ENCODE data around the gene MRPL20.
A peak's percentile ranks its signal among the peaks of the same experiment; 100 is the strongest.
"Not testable (repeated sequence)": the region's sequence is repeated elsewhere in the genome, so short reads cannot be mapped to it uniquely, and the experiment has no call there.

The MRPL20 gene

GRCh38 chr1:1406821-1407635 is at the start of gene MRPL20:
Gene MRPL20 (minus strand): TSS chr1:1407293. CDS start chr1:1407217, 76 bp downstream.
- peak; percentile 89 to 92 for DNase-seq (ENCODE audit: low read depth in 2 of 2)

- not testable (repeated sequence) for DNase-seq (ENCODE audit: low read depth in 2 of 2)
Measured at GRCh38 chr1:1456683-1457255, 49.7 kb upstream of the MRPL20 start.

GRCh38 chr1:1455934-1456333 is 48.8 kb upstream of the MRPL20 start:
- DNase-seq (ENCODE audit: low read depth in 2 of 2) = not testable (repeated sequence)

DNA sequence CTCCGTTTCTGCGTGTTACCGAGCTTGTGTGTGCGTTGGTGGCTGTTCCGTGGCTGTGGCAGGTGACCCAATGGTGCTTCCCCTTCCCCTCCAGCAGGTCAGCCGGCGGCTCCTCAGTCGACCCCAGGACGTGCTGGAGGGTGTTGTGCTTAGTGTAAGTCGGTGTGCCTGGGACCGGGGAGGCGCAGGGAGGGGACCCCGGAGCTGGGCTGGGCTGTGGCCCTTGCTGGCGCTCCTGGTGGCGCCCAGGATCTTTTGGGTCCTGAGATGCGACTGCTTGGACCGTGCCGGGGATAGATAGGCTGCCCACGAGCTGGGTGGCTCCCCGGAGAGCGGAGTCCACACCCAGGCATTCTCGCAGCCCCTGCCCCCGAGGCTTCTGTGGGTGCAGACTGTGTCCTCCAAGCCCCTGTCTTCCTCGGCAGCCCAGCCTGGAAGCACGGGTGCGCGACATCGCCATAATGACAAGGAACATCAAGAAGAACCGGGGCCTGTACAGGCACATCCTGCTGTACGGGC is 48.3 kb upstream of the MRPL20 start:
- DNase-seq (ENCODE audit: low read depth in 2 of 2) = no peak

DNA sequence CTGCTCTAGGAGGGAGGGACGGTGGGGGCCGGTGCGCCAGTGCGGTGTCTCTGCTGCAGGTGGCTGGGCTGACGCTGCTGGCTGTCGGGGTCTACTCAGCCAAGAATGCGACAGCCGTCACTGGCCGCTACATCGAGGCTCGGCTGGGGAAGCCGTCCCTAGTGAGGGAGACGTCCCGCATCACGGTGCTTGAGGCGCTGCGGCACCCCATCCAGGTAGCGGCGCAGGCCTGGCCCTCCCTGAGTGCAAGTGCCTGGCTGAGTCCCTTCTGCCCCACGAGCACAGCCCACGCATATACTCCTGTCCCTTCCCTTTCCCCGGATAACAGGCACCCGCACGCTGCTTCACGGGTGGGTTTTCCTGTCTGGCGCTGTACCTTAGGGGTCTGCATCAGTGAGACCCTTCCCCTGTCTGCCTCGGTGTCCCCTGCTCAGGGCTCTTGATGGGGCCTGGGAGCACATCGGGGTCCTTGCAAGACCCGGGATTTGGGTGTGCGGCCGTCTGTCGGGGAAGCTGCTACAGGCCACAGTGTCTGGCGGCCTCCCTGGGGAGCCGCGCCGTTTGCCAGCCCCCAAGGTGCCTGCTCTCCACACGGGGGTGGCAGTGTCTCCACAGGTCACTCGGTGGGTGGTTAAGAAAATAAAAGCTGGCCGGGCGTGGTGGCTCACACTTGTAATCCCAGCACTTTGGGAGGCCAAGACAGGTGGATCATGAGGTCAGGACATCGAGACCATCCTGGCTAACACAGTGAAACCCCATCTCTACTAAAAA is 47.4 kb upstream of the MRPL20 start:
- DNase-seq (ENCODE audit: low read depth in 2 of 2) = not testable (repeated sequence)

GRCh38 chr1:1452882-1453281 is 45.8 kb upstream of the MRPL20 start:
- no peak for DNase-seq (ENCODE audit: low read depth in 2 of 2)

- DNase-seq (ENCODE audit: low read depth in 2 of 2) = not testable (repeated sequence)
Measured at GRCh38 chr1:1452365-1452739, 45.3 kb upstream of the MRPL20 start.

GRCh38 chr1:1451696-1452364 is 44.7 kb upstream of the MRPL20 start:
- DNase-seq (ENCODE audit: low read depth in 2 of 2) = no peak

GRCh38 chr1:1450616-1451015 is 43.5 kb upstream of the MRPL20 start:
- DNase-seq (ENCODE audit: low read depth in 2 of 2) = not testable (repeated sequence)

GRCh38 chr1:1449099-1449739 is 42.1 kb upstream of the MRPL20 start, which contains the start of gene ATAD3C:
Gene ATAD3C (plus strand): TSS chr1:1449689. CDS start chr1:1450684, 995 bp downstream.
- DNase-seq (ENCODE audit: low read depth in 2 of 2) = no peak

DNA sequence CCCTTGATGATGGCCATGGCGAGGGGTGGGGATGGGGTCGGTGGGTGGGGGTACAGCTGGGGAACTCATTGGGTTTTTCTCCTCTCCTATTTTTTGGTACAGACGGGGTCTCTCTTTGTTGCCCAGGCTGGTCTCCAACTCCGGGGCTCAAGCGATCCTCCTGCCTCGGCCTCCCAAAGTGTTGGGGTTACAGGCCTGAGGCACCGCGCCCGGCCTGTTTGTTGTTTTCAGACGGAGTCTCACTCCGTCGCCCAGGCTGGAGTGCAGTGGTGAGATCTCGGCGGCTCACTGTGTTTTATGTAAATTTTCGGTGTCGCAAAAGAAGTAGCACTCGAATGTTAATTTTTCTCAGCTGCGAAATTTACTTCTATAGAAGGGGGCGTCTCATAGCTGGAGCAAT is 39.5 kb upstream of the MRPL20 start:
- not testable (repeated sequence) for DNase-seq (ENCODE audit: low read depth in 2 of 2)

DNA sequence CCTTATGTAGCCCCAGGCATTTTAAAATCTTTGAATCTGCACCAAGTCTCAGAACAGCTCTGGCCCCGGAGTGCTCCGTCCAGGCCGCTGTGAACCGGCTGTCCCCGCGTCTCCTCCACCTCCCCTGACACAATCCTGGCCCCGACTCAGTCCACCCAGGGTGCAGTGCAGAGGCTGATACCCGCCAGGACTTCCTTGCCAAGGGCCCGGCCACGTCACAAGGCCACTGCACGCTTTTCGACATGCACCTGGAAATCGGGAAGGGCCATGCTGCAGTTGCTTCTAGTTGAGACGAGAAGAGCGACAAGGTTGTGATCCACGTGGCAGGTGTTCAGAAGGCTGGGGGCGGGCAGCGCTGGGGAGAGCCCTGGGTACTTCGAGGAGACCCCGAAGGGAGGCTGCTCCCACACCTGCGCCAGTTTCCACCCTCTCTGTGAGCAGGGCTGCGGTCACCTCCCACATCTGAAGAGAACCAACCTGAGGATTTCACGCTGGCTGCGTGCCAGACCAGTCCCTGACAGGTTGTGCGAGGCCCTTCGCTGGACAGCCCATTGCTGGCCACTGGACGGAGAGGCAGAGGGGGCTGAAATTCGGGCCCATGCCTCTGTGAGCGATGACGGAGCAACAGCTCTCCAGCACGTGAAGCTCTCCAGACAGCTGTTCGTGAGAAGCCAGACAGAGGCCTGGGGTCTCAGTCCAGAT is 35.1 kb upstream of the MRPL20 start:
- no peak for DNase-seq (ENCODE audit: low read depth in 2 of 2)

GRCh38 chr1:1441002-1441888 is 34.2 kb upstream of the MRPL20 start:
- peak; percentile 50 to 66 for DNase-seq (ENCODE audit: low read depth in 2 of 2)

GRCh38 chr1:1440262-1441001 is 33.3 kb upstream of the MRPL20 start:
- DNase-seq (ENCODE audit: low read depth in 2 of 2) = no peak

DNA sequence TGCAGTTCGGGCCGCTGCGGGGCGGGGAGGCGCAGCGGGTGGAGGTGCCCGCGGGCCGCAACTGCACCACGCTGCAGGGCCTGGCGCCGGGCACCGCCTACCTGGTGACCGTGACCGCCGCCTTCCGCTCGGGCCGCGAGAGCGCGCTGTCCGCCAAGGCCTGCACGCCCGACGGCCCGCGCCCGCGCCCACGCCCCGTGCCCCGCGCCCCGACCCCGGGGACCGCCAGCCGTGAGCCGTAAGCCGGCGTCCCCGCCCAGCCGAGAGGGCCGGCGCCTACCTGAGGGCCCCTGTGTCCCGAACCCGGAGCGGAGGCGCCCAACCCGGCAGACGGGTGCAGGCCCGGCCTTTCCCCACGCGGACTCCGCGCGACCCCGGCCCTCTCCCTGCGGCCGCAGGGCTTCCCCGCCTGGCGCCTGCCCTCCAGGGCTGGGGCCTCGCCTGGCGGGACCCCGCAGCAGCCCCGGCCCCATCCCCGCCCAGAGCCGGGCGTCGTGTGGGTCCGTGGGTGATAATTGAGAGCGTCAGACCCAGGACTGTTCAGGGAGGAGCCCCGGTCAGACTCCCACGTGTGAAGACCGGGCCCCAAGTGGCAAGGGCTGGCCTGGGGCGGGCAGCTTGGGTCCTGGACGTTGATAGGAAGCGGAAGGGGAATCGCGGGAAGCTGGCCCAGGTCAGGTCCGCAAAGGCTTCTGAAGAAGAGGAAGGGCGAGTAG is 32.6 kb upstream of the MRPL20 start:
- no peak for DNase-seq (ENCODE audit: low read depth in 2 of 2)

GRCh38 chr1:1438531-1439381 is 31.7 kb upstream of the MRPL20 start:
- no peak for DNase-seq (ENCODE audit: low read depth in 2 of 2)

- no peak for DNase-seq (ENCODE audit: low read depth in 2 of 2)
Measured at GRCh38 chr1:1437904-1438376, 30.8 kb upstream of the MRPL20 start.
